ENCODE data around the gene TYMP.

Gene TYMP

GRCh38 chr22:50574383-50574755, 44.6 kb upstream of the TYMP start:
- H3K36me3 ChIP-seq: peaks cover 37 to 95% (median 79%) of the 10 kb centered on the region in 11 experiments
- no peak overlapping the region for H3K4me3 ChIP-seq
- TF ChIP-seq Cebpa-rat (IDR thresholded peaks at IDR 0.05): no peak
- H3K4me2 ChIP-seq: no peak overlapping the region
- H3K27ac ChIP-seq: no peak overlapping the region
- no peaks in the 10 kb centered on the region for H3K9me3 ChIP-seq (replicated peaks in 1 of 11)
- peaks cover 6 to 59% (median 38%) of the 10 kb centered on the region in 10 experiments; a peak in 19 of 20 replicates for H3K4me1 ChIP-seq
- no peaks in the 10 kb centered on the region for H3K27me3 ChIP-seq
- 0 out of 22 replicates have a peak overlapping the region, but pooled peaks of 1 of the 11 experiments have one; percentile 19 for H3K9ac ChIP-seq
- H4K20me1 ChIP-seq: peaks cover 0 to 61% (median 29%) of the 10 kb centered on the region in 11 experiments; a peak in 15 of 22 replicates

GRCh38 chr22:50573491-50574382, 43.9 kb upstream of the TYMP start:
- no peaks in the 10 kb centered on the region for H3K27me3 ChIP-seq
- peaks cover 37 to 95% (median 79%) of the 10 kb centered on the region in 11 experiments for H3K36me3 ChIP-seq
- peaks cover 0 to 59% (median 41%) of the 10 kb centered on the region in 10 experiments; a peak in 18 of 20 replicates for H3K4me1 ChIP-seq
- H3K4me2 ChIP-seq: no peak overlapping the region
- TF ChIP-seq Cebpa-rat (IDR thresholded peaks at IDR 0.05): no peak
- H3K9ac ChIP-seq: 0 out of 22 replicates have a peak overlapping the region, but pooled peaks of 1 of the 11 experiments have one; percentile 19
- H3K4me3 ChIP-seq: no peak overlapping the region
- H4K20me1 ChIP-seq: peaks cover 0 to 67% (median 34%) of the 10 kb centered on the region in 11 experiments; a peak in 15 of 22 replicates
- H3K27ac ChIP-seq: no peak overlapping the region
- peaks cover 0 to 4% (median 0%) of the 10 kb centered on the region in 11 experiments; a peak in 2 of 22 replicates for H3K9me3 ChIP-seq (replicated peaks in 1 of 11)

- H3K4me2 ChIP-seq: peak overlapping the region in 1 of 11 experiments; percentile 81; a peak in 1 of 22 replicates
- peaks cover 0 to 54% (median 44%) of the 10 kb centered on the region in 10 experiments; a peak in 18 of 20 replicates for H3K4me1 ChIP-seq
- H3K4me3 ChIP-seq: no peak overlapping the region
- H3K27ac ChIP-seq: no peak overlapping the region
- peaks cover 0 to 4% (median 0%) of the 10 kb centered on the region in 11 experiments; a peak in 2 of 22 replicates for H3K9me3 ChIP-seq (replicated peaks in 1 of 11)
- no peak for TF ChIP-seq Cebpa-rat (IDR thresholded peaks at IDR 0.05)
- H3K9ac ChIP-seq: no peak overlapping the region
- H4K20me1 ChIP-seq: peaks cover 0 to 72% (median 34%) of the 10 kb centered on the region in 11 experiments; a peak in 15 of 22 replicates
- no peaks in the 10 kb centered on the region for H3K27me3 ChIP-seq
- H3K36me3 ChIP-seq: peaks cover 41 to 97% (median 81%) of the 10 kb centered on the region in 11 experiments
Measured at GRCh38 chr22:50572965-50573364, 43.2 kb upstream of the TYMP start.

GRCh38 chr22:50571264-50572175, 41.7 kb upstream of the TYMP start:
- Histone ChIP-seq H4K20me1 (peaks cover 0 to 61% (median 34%) of the 10 kb centered on the region in 11 experiments; a peak in 15 of 22 replicates), H3K4me1 (peaks cover 0 to 47% (median 42%) of the 10 kb centered on the region in 10 experiments; a peak in 18 of 20 replicates), H3K27me3 (no peaks in the 10 kb centered on the region), H3K27ac (no peak overlapping the region), H3K9ac (peak overlapping the region in 4 of 11 experiments; percentile 18 to 39 (median 32); a peak in 4 of 22 replicates), H3K4me3 (no peak overlapping the region), H3K9me3 (replicated peaks in 1 of 11) (peaks cover 0 to 4% (median 0%) of the 10 kb centered on the region in 11 experiments; a peak in 2 of 22 replicates), H3K36me3 (peaks cover 49 to 98% (median 82%) of the 10 kb centered on the region in 11 experiments), H3K4me2 (peak overlapping the region; percentile 13 to 87 (median 79); a peak in 20 of 22 replicates)
- no peak for TF ChIP-seq Cebpa-rat (IDR thresholded peaks at IDR 0.05)

- H3K4me1 ChIP-seq: peaks cover 0 to 47% (median 42%) of the 10 kb centered on the region in 10 experiments; a peak in 18 of 20 replicates
- H3K9me3 ChIP-seq (replicated peaks in 1 of 11): peaks cover 0 to 4% (median 0%) of the 10 kb centered on the region in 11 experiments; a peak in 2 of 22 replicates
- peak overlapping the region in 5 of 11 experiments; percentile 5 to 49 (median 38); a peak in 5 of 22 replicates for H3K9ac ChIP-seq
- H4K20me1 ChIP-seq: peaks cover 0 to 61% (median 34%) of the 10 kb centered on the region in 11 experiments; a peak in 14 of 22 replicates
- no peaks in the 10 kb centered on the region for H3K27me3 ChIP-seq
- no peak overlapping the region for H3K4me3 ChIP-seq
- H3K4me2 ChIP-seq: peak overlapping the region; percentile 13 to 87 (median 79); a peak in 20 of 22 replicates
- TF ChIP-seq Cebpa-rat (IDR thresholded peaks at IDR 0.05): no peak
- H3K36me3 ChIP-seq: peaks cover 44 to 91% (median 75%) of the 10 kb centered on the region in 11 experiments
- H3K27ac ChIP-seq: no peak overlapping the region
Measured at GRCh38 chr22:50570861-50571260, 41.0 kb upstream of the TYMP start.

GRCh38 chr22:50569896-50570535, 40.2 kb upstream of the TYMP start:
- H3K27ac ChIP-seq: 0 out of 22 replicates have a peak overlapping the region, but pooled peaks of 1 of the 11 experiments have one; percentile 2
- H3K9me3 ChIP-seq (replicated peaks in 1 of 11): peaks cover 0 to 4% (median 0%) of the 10 kb centered on the region in 11 experiments; a peak in 2 of 22 replicates
- no peak overlapping the region; a peak in 1 of 20 replicates for H3K4me3 ChIP-seq
- TF ChIP-seq Cebpa-rat (IDR thresholded peaks at IDR 0.05): no peak
- peaks cover 0 to 47% (median 42%) of the 10 kb centered on the region in 10 experiments; a peak in 18 of 20 replicates for H3K4me1 ChIP-seq
- peaks cover 0 to 61% (median 34%) of the 10 kb centered on the region in 11 experiments; a peak in 14 of 22 replicates for H4K20me1 ChIP-seq
- H3K27me3 ChIP-seq: peaks cover 0 to 4% (median 0%) of the 10 kb centered on the region in 11 experiments; a peak in 4 of 22 replicates
- H3K4me2 ChIP-seq: peak overlapping the region in 9 of 11 experiments; percentile 47 to 87 (median 80); a peak in 18 of 22 replicates
- peaks cover 42 to 83% (median 70%) of the 10 kb centered on the region in 11 experiments for H3K36me3 ChIP-seq
- H3K9ac ChIP-seq: peak overlapping the region in 3 of 11 experiments; percentile 7 to 41 (median 9); a peak in 1 of 22 replicates

DNA sequence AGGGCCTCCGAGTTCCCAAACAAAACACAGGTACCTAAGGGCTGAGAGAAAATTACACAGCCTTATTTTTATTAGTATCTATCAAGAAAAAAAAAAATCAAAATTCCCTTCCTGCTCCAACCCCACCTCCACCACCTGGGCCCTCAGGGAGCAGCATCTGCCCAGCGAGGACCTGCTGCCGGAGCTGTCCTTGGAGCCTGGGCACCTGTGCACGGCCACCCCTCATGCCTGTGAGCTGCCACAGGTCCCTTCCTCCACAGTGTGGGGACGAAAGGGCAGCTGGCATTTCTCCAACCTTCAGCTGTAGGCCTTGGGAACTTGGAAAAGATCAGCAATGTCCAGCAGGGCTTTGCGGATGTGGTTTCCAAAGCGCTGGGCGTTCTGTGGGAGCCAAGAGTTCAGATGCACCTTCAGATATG, 39.2 kb upstream of the TYMP start:
- peak overlapping the region in 7 of 11 experiments; percentile 75 to 87 (median 80); a peak in 14 of 22 replicates for H3K4me2 ChIP-seq
- H3K27me3 ChIP-seq: peaks cover 0 to 12% (median 8%) of the 10 kb centered on the region in 11 experiments; a peak in 16 of 22 replicates
- 0 out of 22 replicates have a peak overlapping the region, but pooled peaks of 1 of the 11 experiments have one; percentile 2 for H3K27ac ChIP-seq
- H3K9me3 ChIP-seq (replicated peaks in 1 of 11): peaks cover 0 to 4% (median 0%) of the 10 kb centered on the region in 11 experiments; a peak in 2 of 22 replicates
- no peak overlapping the region; a peak in 1 of 22 replicates for H3K9ac ChIP-seq
- H3K4me1 ChIP-seq: peaks cover 0 to 47% (median 42%) of the 10 kb centered on the region in 10 experiments; a peak in 18 of 20 replicates
- no peak for TF ChIP-seq Cebpa-rat (IDR thresholded peaks at IDR 0.05)
- H4K20me1 ChIP-seq: peaks cover 0 to 57% (median 34%) of the 10 kb centered on the region in 11 experiments; a peak in 14 of 22 replicates
- no peak overlapping the region for H3K4me3 ChIP-seq
- peaks cover 42 to 73% (median 64%) of the 10 kb centered on the region in 11 experiments for H3K36me3 ChIP-seq
